ENCODE results near the gene EML2. TPM values are rescaled to one million over a fixed set of nuclear protein-coding genes. Genes with fewer than 3 reads are reported as not detected.

Gene EML2
- total RNA-seq, 1 experiment from 2014 or later = 28.9 TPM

DNA sequence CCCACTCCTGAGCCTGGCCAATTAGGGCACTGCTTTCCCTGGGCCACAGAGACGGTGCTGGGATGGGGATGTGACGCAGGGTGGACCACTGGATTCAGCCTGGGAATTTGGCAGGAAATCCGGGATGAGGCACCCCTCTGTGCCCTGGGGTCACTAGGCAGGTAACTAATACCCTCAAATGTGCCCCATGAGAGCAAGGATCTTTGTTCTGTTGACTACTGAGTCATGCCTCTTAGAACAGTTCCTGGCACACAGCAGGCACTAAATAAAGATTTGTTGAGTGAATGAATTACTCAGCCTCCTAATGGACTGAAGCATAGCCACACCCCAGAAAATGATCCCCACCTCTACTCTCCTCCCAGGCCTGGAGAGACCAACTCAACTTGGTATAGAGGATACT is 70.5 kb downstream of the EML2 start:
- H3K4me3 ChIP-seq (ENCODE audit: low read length) = no peak overlapping the region
- intact Hi-C loops (cut with micrococcal nuclease) = loop anchor here (2.0 kb wide), 1 partner anchor 40 kb away; no protein-coding TSS in a partner anchor
- peaks cover 3% of the 10 kb centered on the region for H3F3A ChIP-seq (ENCODE audit: low read length, unreplicated experiment)
- no peaks in the 10 kb centered on the region for H3K27me3 ChIP-seq (ENCODE audit: low read length)
- no peak overlapping the region for H2AFZ ChIP-seq (ENCODE audit: low read length)
- peak overlapping the region; percentile 42 for H3K4me2 ChIP-seq (ENCODE audit: low read length)
- H3K9me2 ChIP-seq (replicated peaks; ENCODE audit: low read length) = no peaks in the 10 kb centered on the region
- POLR2A ChIA-PET (ENCODE audit: unreplicated experiment) = no interaction called here
- no peaks in the 10 kb centered on the region for H3K9me3 ChIP-seq (ENCODE audit: low read length)
- H3K36me3 ChIP-seq (ENCODE audit: low read depth, low read length) = no peaks in the 10 kb centered on the region
- no TSS peak for BruUV-seq (replicated peaks)
- peaks cover 30% of the 10 kb centered on the region for H3K4me1 ChIP-seq (ENCODE audit: insufficient read depth, low read length)
- ATAC-seq (peak; percentile 89), DNase-seq (peak; percentile 85)
- no peaks in the 10 kb centered on the region for H4K20me1 ChIP-seq (ENCODE audit: low read length)
- H3K27ac ChIP-seq (ENCODE audit: low read length) = peak overlapping the region; percentile 99
- CTCF ChIA-PET = no interaction called here
- peaks cover 53% of the 10 kb centered on the region for H3K79me2 ChIP-seq (ENCODE audit: low read length)
- TF ChIP-seq, protein P1, sequence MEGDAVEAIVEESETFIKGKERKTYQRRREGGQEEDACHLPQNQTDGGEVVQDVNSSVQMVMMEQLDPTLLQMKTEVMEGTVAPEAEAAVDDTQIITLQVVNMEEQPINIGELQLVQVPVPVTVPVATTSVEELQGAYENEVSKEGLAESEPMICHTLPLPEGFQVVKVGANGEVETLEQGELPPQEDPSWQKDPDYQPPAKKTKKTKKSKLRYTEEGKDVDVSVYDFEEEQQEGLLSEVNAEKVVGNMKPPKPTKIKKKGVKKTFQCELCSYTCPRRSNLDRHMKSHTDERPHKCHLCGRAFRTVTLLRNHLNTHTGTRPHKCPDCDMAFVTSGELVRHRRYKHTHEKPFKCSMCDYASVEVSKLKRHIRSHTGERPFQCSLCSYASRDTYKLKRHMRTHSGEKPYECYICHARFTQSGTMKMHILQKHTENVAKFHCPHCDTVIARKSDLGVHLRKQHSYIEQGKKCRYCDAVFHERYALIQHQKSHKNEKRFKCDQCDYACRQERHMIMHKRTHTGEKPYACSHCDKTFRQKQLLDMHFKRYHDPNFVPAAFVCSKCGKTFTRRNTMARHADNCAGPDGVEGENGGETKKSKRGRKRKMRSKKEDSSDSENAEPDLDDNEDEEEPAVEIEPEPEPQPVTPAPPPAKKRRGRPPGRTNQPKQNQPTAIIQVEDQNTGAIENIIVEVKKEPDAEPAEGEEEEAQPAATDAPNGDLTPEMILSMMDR (conservative IDR thresholded peaks at IDR 0.05; ENCODE audit: low read depth, low read length) = no peak
- TF ChIP-seq EZH2phosphoT487 (IDR thresholded peaks at IDR 0.05; ENCODE audit: borderline replicate concordance, low read length) (no peak), EZH2 (IDR thresholded peaks at IDR 0.05; ENCODE audit: low read length, unreplicated experiment) (no peak)
- peak overlapping the region; percentile 82 for H3K9ac ChIP-seq (ENCODE audit: low read length)

DNA sequence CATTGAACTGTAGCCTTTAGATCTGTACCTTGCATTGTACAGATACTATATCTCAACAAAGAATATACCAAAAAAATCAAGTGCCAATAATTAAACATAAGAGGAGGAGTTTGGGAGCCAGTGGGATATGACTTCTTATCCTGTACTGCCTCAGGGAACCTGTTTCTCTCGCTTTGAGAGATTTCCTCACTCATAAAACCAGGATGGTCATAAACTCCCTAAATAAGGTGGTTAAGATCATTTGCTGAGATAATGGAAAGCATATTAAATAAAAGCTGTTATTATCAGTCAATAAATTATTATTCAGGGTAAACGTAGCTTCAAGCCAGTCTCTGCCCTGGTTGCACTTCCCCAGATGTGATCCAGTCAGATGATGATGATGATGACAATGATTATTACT is 71.6 kb downstream of the EML2 start:
- DNase-seq (peak; percentile 62), ATAC-seq (peak; percentile 23)
- Histone ChIP-seq H3K4me3 (ENCODE audit: low read length) (no peak overlapping the region), H3K9ac (ENCODE audit: low read length) (peak overlapping the region; percentile 82), H3K9me2 (replicated peaks; ENCODE audit: low read length) (no peaks in the 10 kb centered on the region), H4K20me1 (ENCODE audit: low read length) (no peaks in the 10 kb centered on the region), H3K4me2 (ENCODE audit: low read length) (0 out of 2 replicates have a peak overlapping the region, but pooled peaks have one; percentile 29), H3K4me1 (ENCODE audit: insufficient read depth, low read length) (peaks cover 33% of the 10 kb centered on the region), H3K27me3 (ENCODE audit: low read length) (no peaks in the 10 kb centered on the region), H3K36me3 (ENCODE audit: low read depth, low read length) (no peaks in the 10 kb centered on the region), H2AFZ (ENCODE audit: low read length) (no peak overlapping the region), H3K79me2 (ENCODE audit: low read length) (peaks cover 43% of the 10 kb centered on the region), H3K9me3 (ENCODE audit: low read length) (no peaks in the 10 kb centered on the region), H3K27ac (ENCODE audit: low read length) (peak overlapping the region; percentile 99), H3F3A (ENCODE audit: low read length, unreplicated experiment) (peaks cover 3% of the 10 kb centered on the region)
- ChIA-PET CTCF (no interaction called here), POLR2A (ENCODE audit: unreplicated experiment) (interaction anchor here (0.5 kb wide), 1 partner anchor 32 kb away, joined by 4 read pairs; no protein-coding TSS in a partner anchor)
- TF ChIP-seq EZH2phosphoT487 (IDR thresholded peaks at IDR 0.05; ENCODE audit: borderline replicate concordance, low read length) (no peak), EZH2 (IDR thresholded peaks at IDR 0.05; ENCODE audit: low read length, unreplicated experiment) (no peak)
- TF ChIP-seq, protein P1 (conservative IDR thresholded peaks at IDR 0.05; ENCODE audit: low read depth, low read length) = no peak
- intact Hi-C loops (cut with micrococcal nuclease) = loop anchor here (2.0 kb wide), 1 partner anchor 39 kb away; no protein-coding TSS in a partner anchor
- no TSS peak for BruUV-seq (replicated peaks)

GRCh38 chr19:45564131-45564780 is 74.9 kb downstream of the EML2 start:
- Histone ChIP-seq H3K4me3 (ENCODE audit: low read length) (no peak overlapping the region), H3K27me3 (ENCODE audit: low read length) (no peaks in the 10 kb centered on the region), H3K4me1 (ENCODE audit: insufficient read depth, low read length) (peaks cover 26% of the 10 kb centered on the region), H3K36me3 (ENCODE audit: low read depth, low read length) (no peaks in the 10 kb centered on the region), H4K20me1 (ENCODE audit: low read length) (no peaks in the 10 kb centered on the region), H3K9ac (ENCODE audit: low read length) (no peak overlapping the region), H3F3A (ENCODE audit: low read length, unreplicated experiment) (no peaks in the 10 kb centered on the region), H3K9me3 (ENCODE audit: low read length) (no peaks in the 10 kb centered on the region), H3K4me2 (ENCODE audit: low read length) (no peak overlapping the region), H3K9me2 (replicated peaks; ENCODE audit: low read length) (no peaks in the 10 kb centered on the region), H3K79me2 (ENCODE audit: low read length) (peaks cover 35% of the 10 kb centered on the region), H3K27ac (ENCODE audit: low read length) (no peak overlapping the region), H2AFZ (ENCODE audit: low read length) (no peak overlapping the region)
- no peak for DNase-seq
- no TSS peak for BruUV-seq (replicated peaks)
- ATAC-seq = no peak
- CTCF ChIA-PET = no interaction called here
- POLR2A ChIA-PET (ENCODE audit: unreplicated experiment) = no interaction called here
- intact Hi-C loops (cut with micrococcal nuclease) = no loop called here
- TF ChIP-seq, protein P1 (conservative IDR thresholded peaks at IDR 0.05; ENCODE audit: low read depth, low read length) = no peak
- TF ChIP-seq EZH2phosphoT487 (IDR thresholded peaks at IDR 0.05; ENCODE audit: borderline replicate concordance, low read length) = no peak
- TF ChIP-seq EZH2 (IDR thresholded peaks at IDR 0.05; ENCODE audit: low read length, unreplicated experiment) = no peak
